Breast epithelium (tissue), 3 donors: Measurements from ENCODE around the gene TRIM33.

Experiments
- POLR2A ChIP-seq: fragments of 450-650 bp; IDR thresholded peaks from one replicate; pipeline ENCODE4 v1.6.1; 2016; ENCODE audit warnings: antibody characterized with exemption, mild to moderate bottlenecking, moderate library complexity
- TF ChIP-seq, protein P1 (sequence below), 3 donors: fragments of 450-650 bp; IDR thresholded peaks; one replicate each; pipeline ENCODE4 v1.5.1; 2016 to 2017; ENCODE audit warnings: antibody characterized with exemption in 3 of 3, mild to moderate bottlenecking in 3 of 3, moderate library complexity in 3 of 3

DNA sequence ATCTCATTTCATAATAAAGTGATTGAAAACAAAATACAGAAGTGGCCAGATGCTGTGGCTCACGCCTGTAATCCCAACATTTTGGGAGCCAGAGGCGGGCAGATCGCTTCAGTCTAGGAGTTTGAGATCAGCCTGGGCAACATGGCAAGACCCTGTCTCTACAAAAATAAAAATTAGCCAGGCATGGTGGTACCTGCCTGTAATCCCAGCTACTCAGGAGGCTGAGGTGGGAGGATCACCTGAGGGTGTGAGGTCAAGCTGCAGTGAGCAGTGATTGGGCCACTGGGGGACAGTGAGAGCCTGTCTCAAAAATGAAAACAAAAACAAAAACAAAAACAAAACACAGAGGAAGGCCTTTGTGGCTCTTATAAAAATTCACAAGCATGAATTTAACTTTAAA lies 38.6 kb downstream of the TRIM33 start:
- TF ChIP-seq, protein P1, sequence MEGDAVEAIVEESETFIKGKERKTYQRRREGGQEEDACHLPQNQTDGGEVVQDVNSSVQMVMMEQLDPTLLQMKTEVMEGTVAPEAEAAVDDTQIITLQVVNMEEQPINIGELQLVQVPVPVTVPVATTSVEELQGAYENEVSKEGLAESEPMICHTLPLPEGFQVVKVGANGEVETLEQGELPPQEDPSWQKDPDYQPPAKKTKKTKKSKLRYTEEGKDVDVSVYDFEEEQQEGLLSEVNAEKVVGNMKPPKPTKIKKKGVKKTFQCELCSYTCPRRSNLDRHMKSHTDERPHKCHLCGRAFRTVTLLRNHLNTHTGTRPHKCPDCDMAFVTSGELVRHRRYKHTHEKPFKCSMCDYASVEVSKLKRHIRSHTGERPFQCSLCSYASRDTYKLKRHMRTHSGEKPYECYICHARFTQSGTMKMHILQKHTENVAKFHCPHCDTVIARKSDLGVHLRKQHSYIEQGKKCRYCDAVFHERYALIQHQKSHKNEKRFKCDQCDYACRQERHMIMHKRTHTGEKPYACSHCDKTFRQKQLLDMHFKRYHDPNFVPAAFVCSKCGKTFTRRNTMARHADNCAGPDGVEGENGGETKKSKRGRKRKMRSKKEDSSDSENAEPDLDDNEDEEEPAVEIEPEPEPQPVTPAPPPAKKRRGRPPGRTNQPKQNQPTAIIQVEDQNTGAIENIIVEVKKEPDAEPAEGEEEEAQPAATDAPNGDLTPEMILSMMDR (IDR thresholded peaks at IDR 0.05) = no peak
- no peak for TF ChIP-seq POLR2A
